Ureter (tissue), 1 donor: ENCODE results near the gene DISC1. TPM values are rescaled to one million over a fixed set of nuclear protein-coding genes. Genes with fewer than 3 reads are reported as not detected.

Experiments
- DNase-seq: peaks from one replicate; pipeline ENCODE4 v3.0.0-alpha.2; 2020; ENCODE audit warnings: low spot score
- total RNA-seq: library from RNA; stranded (reverse); gene quantifications from one replicate; pipeline ENCODE4 v1.2.4, GENCODE V29; 2023
- donor health status: DM: yes; HTN: yes; CAD: no.

Gene DISC1
- total RNA-seq, 1 donor from 2014 or later, result 9.6 TPM

DNA sequence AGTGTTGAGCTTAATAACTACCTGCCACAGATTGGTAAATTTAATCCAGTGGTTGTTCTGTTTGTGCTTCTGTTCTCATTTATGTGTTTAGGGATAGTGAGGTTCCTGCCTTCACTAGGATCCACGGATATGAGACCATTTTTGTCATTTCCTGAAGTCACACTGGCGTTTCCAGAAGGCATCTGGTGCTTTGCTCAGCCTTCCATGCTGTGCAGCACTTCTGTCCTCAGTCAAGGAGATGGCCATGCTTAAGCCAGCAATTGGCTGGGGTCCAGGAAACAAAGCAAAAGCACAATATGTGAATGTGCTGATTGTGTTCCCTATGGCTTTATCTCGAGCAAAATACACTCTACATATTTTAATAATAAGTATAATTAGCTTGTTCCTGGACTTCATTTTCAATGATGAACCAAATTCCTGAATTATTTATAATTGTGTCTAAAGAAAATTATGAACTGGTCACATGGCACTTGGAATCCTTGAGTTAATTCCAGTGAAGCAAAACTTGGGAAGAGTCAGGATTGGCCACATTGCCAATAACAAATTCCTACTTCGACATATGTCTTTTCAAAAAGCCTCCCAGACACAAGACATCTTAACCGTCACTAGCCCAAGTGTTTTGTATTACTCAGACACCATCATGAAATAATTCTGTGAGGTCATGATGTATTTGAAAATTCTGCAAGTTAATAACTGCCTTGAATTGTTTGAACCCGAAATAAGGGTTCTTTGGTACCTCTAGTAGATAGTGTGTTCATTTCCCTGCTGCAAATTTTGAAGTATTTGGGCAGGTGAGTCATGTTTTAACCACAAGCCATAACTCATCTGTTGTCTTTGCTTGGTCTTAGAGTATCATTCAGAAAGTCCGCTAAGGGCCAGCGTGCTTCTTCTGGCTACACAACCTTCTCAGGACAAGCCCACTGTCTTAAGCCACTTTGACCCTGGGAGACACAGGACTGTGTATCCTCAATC is 412.4 kb downstream of the DISC1 start:
- no peak for DNase-seq

- no peak for DNase-seq
Observed at GRCh38 chr1:232040260-232040659, 413.7 kb downstream of the DISC1 start.

GRCh38 chr1:232044728-232045127 is 418.1 kb downstream of the DISC1 start:
- DNase-seq, result no peak

- no peak for DNase-seq
Observed at GRCh38 chr1:232045139-232045994, 418.8 kb downstream of the DISC1 start.

DNA sequence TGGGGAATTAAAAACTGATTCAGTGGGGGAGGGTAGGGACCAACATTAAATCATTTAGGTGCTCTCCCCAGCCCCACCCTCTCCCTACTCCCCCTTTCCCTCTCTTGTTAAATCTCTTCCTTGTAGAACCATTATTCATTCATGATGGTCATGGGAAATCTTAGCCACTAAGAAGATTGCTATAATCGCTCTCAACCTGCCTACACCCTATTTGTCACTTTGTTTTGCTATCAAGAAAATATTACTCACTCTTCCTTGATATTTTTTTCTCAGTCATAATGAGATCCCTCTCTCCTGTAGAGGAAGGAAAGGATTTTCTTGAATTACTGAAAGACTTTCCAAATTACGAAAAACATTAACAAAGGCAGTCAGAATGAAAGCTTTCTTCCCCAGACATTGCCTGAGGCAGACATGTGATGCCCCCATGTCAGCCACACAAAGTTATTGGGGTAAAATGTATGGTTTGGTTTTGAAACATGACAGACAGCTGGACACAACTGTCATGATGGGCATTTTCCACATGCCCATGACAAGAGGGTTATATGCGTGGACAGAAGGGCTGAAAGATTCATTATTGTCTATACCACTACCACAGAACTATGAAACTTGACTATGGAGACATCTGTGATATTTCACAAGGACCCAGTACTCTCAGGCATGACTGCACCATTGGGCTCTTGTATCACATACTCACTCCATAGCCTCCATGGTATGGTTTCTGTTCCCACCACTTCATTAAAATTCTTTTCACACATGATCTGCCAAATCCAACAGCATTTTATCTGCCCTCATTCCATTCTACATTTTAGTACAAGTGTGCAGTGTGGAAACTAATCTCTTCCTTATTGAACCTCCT is 420.1 kb downstream of the DISC1 start:
- no peak for DNase-seq

GRCh38 chr1:232047473-232047872 is 420.9 kb downstream of the DISC1 start:
- DNase-seq, result no peak

DNA sequence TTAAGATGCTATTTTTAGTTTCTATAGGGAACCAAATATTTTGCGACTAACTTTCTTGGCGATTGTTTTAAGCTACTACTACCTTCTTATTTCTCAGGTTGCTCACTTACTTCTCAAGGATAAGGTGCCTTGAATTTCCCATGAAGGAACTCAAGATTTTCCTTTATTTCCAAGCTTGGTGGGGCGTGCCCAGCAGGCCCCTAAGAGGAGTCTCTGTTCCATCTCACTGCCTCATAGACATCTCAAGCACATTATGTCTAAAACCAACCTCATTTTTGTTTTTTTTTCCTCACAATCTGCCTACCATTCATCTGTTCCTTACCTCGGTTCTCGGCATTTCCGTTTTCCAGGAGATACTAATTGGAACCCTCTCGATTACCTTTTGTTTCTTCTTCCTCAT is 421.9 kb downstream of the DISC1 start:
- DNase-seq, result no peak

DNA sequence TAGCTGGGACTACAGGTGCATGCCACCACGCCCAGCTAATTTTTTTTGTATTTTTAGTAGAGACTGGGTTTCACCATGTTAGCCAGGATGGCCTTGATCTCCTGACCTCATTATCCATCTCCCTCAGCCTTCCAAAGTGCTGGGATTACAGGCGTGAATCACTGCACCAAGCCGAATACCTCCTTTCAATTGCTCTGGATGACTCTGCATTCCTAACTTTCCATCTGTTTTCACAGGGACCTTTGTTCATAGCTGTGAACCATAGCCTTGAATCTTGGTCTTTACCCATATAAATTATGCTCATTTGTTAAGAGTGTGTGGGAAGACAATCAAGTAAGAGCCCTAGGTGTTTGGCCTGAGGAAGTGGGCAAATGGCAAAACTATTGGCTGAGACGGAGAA is 422.7 kb downstream of the DISC1 start:
- DNase-seq, result no peak

DNA sequence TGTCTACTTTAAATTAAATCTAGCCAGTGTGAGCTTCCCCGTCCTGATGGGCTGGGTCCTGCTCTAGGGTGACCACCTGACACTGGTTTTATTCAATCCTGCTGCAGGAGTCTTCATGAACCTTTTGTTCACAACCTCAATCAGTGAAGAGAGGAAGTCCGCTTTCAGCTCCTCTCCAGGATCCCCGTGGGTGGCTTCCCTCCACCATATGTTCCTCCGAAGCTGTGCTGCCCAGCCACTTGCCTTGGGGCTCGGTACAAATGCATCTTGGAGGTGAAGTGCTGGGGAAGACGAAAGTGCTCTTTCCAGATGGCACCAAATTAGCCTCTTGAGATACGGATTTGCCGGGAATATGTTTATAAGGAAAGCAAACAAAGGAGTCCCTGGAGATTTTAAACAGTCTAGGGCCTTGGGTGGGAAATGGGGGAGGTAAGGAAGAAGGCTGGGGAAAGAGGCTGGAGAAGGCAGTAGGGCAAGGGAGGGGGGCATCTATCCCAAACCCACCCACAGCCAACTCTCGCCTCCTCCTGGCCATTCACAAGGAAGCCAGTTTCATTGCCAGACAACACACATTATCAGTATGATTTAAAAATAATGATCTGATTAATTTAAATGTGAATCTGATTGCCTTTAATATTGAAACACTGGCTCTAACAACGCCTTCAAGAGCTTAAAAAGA is 430.8 kb downstream of the DISC1 start:
- no peak for DNase-seq

GRCh38 chr1:232057896-232058274 is 431.3 kb downstream of the DISC1 start:
- no peak for DNase-seq

- DNase-seq, result no peak
Observed at GRCh38 chr1:232059726-232060374, 433.3 kb downstream of the DISC1 start.

- no peak for DNase-seq
Observed at GRCh38 chr1:232062967-232063366, 436.4 kb downstream of the DISC1 start.

DNA sequence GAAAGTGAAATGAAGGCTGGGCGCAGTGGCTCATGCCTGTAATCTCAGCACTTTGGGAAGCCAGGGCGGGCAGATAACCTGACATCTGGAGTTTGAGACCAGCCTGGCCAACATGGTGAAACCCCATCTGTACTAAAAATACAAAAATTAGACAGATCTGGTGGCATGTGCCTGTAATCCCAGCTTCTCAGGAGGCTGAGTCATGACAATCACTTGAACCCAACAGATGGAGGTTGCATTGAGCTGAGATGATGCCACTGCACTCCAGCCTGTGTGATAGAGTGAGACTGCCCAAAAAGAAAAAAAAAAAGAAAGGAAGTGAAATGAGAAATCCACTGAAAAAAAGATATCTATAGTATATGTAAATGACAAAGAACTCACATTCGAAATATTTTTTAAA is 439.9 kb downstream of the DISC1 start:
- DNase-seq, result no peak

DNA sequence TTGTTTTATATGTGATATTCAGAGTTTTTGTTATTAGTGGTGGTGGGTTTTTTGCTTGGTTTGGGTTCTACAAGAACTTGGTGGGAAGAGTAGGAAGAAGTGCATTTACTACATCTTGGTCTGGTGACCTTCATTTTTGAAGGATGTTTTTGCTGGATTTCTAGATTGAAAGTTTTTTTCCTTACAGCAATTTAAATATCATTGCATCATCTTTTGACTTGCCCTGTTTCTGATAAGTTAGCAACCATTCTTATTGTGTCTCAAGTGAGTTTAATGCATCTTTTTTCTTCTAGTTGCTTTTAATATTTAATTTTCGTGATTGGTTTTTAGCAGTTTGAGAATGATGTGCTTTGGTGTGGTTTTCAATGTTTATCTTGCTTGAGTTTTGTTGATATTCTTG is 447.7 kb downstream of the DISC1 start:
- no peak for DNase-seq

DNA sequence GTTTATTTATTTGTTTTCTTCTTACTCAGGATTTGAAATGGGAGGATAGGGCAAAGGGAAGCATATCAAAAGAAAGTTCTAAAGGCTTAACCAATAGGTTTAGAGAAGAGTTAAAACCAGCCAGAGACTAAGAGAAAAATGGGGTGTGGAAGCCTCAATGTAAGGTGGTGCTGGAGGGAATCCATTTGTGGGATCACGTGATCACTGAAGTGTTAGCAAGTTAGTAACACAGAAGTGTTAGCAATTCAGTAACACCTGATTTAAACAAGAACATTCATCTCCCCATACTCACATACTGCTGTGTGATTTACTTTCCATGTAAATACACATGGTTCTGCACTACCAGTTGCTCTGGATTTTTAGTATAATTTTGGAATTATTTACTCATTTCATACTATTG is 451.2 kb downstream of the DISC1 start:
- no peak for DNase-seq

GRCh38 chr1:232084584-232085223 is 458.1 kb downstream of the DISC1 start:
- DNase-seq, result no peak

DNA sequence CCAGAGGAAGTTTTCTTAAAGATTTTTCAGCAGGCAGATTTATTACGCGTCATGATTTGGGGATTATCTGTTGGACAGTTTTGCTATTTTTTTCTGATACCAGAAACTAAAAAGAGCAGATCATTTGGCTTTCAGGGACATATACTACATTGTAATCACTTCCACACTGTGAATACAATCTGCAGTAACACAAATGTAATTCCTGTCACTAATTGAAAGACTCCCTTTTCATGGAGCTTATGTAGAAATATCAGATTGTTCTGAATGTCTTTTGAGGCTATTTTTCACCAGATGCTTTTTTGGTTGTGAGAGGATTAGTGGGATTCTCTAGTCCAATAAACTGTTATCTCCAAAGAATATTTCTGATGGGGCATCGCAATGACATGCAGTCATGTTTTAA is 464.2 kb downstream of the DISC1 start:
- no peak for DNase-seq
